HG03439 (cell line): Measurements from ENCODE around the gene SPI1.
"Not testable (repeated sequence)": the region's sequence is repeated elsewhere in the genome, so short reads cannot be mapped to it uniquely, and the experiment has no call there.

Source experiments
- ATAC-seq: cut with Tn5 transposase; IDR thresholded peaks from one replicate; pipeline ENCODE4 v1.9.1; 2021; ENCODE audit warnings: mild to moderate bottlenecking, moderate library complexity; ENCODE audit not compliant: unreplicated experiment

The SPI1 gene

DNA sequence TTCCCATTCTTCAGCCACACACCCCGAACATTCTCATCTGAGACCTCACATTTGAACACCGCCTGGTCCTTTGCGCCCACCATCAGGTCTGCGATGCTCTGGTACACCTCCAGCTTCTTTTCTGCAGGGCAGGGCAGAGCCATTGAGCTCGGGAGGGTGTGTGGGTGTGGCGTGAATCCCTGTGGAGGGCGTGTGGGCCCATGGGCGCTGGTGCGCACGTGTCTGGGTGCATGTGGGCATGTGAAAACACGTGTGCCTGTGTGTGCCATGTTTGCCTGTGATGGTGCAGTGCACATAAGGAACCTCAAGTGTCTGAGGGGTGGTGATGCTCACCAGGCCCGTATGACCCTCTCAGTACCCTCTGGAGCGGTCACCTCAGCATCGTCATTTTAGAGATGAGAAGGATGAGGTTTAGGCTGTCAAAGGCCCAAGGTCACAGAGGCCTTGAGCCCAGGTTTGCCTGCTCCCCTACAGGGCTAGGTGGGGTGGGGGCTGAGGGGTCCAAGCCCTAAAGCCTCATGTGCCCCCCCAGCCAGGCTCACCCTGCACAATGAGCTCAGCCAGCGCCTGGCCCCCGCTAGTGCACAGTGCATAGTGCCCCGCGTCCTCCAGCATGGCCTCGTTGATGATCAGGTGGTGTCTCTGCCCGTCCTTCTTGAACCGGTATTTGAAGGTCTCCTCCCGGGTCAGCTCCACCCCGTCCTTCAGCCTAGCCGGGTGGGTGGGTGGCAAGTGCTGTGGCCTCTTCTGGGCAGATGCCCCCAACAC lies 36.1 kb downstream of the SPI1 start:
- no peak for ATAC-seq

DNA sequence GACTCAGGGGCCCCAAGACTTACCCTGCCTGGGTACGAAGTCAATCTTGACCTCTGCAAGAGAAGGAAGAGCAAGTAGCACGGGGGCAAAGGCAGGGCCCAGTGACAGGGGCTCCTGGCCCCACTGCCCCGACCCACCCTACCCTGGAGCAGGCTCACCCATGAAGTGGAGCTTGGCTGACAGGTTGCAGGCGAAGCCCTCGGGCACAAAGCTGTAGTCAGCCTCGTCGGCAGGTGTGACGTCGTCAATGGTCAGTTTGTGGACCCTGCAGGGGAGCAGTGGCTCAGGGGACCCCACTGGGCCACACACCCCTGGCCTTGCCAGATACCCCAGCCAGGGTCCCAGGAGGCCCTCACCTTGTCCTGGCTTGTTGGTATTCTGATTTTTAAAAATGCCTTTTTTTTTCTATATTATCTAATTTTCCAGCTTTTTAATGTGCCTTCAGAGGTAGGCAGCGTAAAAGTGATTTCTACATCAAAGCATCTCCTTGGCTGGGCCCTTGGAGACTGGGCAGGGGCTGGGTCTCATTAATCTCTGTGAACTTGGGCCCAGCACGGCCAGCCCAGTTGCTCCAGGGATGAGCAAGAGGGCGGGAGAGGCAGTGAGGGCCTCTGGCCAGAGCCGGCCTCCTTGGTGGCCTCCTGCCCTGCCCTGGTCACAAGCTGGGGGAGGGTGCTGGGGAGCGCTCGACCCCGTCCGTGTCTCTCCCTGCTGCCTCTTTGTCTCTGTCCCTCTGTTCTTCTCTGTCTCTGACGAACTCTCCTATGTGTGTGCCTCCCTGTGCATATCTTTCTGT lies 37.2 kb downstream of the SPI1 start:
- ATAC-seq = no peak

DNA sequence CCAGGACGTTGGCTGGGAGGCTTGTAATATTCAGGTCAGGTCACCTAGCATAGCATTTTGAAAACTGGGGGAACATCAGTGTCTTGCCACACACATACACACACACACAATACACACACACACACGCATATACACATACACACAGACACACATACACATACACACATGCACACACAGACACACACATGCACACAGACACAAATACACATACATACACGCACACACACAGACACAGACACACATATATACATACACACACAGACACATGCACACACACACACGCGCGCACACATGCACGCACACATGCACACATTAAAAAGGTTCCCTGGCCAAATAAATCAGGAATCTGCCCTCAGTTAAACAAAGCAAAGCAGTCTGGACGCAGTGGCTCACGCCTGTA lies 38.3 kb downstream of the SPI1 start:
- ATAC-seq = no peak

DNA sequence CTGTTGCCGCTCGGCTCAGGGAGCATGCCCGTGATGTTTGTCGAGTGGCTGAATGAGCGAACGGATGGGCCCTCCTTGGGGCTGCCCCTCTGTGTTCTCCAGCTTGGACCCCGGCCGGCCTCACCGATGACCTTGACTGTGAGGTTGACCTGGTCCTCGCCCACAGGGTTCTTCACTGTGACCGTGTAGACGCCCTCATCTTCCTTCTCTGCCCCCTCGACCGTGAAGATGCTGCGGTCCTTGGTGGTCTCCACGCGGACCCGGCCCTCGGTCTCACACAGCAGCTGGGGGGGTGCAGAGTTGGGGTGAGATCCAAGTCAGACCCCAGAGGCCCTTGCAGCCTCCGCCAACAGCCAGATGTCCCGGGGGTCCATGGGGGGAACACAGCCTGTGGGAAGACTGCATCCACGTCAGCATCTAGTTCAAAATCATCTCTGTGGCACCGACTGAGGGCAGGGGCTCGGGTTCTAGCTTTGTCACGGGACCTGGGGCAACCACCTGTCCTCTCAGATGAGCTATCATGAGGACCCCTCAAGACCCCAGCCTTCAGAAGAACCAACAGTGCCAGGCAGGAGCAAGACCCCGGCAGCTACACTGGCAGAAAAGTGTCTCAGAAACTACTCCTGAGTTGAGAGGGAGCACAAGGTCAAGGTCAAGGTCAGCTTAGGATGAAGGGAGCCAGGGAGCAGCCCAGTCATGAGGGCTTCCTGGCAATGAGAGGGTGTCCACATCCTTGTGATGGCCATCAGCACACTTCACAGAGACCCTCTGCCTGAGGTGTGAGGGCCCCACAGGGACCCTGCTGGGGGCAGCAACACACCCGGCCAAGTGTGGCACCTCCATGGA lies 39.7 kb downstream of the SPI1 start:
- no peak for ATAC-seq

DNA sequence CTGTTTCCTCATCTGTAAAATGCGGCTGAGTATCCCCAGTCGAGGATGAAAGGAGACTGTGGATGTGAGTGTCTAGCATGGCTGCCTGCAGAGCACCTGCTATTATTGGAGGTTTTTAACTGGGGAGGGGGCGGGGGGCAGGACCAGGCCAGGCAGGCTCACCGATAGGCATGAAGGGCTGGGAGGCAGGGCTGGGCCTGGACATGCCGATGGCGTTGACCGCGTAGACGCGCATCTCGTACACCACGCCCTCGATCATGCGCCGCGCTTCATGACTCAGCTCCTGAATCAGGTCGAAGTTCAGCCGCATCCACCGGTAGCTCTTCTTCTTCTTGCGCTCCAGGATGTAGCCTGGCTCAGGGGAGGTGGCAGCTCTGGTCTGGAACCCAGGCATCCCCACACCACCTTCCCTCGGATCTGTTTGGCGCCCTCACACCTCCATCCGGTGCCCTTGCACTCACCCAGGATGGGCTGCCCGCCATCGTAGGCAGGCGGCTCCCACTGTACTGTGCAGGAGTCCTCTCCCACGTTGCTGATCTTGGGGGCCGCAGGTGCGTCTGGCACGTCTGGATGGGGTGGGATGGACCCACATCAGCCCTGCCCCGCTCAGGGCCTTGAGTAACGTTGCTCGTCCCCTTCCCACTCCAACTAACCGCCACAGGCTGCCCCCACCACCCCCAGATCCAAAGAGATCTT lies 41.0 kb downstream of the SPI1 start:
- no peak for ATAC-seq

DNA sequence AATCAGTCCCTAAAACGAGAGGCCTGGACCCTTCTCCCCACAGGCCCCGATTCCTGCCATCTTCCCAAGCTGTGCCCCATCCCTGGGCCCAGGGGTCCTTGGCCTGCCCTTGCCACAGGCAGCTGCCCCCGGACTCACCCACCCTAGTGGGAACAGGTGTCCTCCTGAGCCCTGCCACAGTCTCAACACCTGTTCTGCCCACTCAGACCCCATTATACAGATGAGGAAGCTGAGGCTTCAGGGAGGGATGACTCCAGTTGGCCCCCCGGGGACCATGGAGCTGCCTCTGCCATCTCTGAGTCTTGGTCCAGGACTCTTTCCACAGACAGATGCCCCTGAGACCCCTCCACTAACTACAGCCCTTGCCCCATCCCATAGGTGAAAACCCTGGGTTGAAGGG lies 41.8 kb downstream of the SPI1 start:
- no peak for ATAC-seq

DNA sequence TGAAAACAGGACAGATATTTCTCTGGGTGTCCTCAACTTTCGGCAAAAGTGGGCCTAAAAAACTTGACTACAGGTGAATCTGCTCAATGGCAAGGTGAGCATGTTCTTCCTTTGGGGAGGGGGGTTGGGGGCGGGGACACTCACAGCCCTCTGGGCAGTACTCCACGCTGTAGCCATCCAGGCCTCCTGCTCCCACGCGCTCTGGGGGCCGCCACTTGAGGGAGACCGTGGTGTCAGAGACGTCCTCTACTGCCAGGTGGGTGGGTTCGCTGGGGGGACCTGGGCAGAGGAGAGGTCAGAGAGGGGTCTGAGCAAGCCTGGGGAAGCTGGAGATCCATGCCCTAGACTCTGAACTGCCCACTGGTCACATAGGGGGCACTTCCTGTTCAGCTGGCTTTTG lies 42.6 kb downstream of the SPI1 start:
- ATAC-seq = no peak

DNA sequence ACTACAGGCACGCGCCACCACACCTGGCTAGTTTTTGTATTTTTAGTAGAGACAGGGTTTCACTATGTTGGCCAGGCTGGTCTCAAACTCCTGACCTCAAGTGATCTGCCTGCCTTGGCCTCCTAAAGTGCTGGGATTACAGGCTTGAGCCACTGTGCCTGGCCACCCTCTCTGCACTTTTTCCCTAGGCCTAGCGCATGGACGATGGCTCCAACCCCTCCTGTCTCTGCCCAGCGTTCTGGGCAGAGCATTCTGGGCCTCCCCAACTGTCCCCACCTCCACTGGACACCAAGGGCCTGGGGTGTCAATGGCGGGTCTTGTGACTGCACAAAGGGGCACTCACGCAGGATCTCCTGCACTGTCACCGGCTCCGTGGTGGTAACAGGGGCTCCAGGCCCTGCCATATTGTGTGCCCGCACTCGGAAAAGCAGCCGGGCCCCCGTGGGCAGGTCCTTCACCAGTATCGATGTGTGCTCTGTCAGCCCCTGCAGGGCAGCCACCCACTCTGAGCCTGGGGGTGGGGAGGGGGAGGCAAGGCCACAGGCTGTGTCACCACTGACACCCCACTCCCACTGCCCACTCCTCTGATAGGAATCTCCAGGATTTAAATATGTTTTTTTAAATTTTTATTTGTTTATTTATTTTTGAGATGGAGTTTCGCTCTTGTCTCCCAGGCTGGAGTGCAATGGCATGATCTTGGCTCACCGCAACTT lies 43.5 kb downstream of the SPI1 start:
- ATAC-seq = not testable (repeated sequence)

DNA sequence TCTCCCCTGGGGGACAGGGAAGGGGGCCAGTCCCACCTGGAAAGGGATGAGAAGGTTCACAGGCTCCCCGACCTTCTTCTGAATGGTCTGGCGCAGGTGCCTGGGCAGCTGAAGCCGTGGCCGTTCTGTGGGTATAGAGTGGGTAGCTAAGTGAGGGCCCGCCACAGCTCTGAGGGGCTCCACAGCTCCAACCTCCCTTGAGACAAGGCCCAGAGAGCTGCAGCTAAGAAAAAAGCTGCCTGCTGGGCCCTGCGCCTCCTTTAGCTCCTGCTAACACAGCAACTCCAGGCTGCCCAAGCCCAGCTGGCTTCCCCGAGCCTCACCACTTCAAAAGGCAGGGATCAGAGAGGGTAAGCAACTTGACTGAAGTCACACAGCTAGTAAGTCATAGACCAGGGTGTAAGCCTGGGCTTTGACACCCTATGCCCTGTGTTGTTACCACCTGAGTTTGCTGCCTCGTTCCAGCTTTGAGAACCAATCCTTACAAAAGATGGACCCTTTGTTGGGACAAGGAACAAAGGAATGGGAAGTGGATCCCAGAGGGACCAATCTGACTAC lies 44.4 kb downstream of the SPI1 start:
- no peak for ATAC-seq

DNA sequence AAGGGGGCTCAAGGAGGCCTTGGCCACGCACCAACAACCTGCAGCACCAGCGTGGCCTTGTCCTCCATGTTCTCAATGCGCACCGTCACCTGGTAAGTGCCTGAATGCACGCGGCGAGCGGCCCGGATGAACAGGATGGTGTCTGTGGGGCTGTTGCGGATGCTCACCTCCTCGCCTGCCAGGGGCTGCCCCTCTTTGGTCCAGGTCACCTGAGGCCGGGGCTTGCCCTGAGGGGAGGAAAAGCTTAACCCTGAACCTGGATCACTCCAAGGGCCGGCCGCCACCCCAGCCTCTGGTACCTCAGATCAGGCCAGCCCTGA lies 44.9 kb downstream of the SPI1 start:
- no peak for ATAC-seq

DNA sequence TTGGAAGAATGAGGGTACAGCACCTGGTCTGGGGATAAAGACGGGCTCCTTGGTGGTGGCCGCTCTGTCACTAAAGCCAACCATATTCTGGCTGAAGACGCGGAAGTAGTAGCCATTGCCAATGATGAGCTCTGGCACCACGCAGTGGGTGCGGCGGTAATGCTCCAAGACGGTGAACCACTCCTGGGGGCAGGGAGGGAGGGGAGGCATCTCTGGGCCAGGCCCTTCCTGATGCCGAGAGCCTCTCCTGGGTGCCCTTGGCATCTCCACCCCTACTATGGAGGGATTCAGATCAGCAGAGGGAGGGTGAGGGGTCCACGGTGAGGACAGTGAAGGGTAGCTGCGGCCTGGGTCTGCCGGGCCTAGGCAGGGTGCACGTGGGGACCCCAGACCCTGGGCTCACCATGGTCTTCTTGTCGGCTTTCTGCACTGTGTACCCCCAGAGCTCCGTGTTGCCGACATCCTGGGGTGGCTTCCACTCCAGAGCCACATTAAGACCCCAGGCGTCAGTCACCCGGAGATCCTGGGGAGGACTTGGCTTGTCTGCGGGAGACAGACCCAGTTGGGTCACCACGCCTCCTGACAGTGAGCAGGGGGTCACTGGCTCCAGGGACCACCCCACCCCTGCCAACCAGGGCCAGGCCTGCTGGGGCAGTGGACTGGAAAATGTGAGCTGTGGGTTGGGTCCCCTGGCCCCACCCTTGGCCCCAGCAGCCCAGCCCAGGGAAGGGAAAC lies 45.4 kb downstream of the SPI1 start:
- ATAC-seq = no peak

DNA sequence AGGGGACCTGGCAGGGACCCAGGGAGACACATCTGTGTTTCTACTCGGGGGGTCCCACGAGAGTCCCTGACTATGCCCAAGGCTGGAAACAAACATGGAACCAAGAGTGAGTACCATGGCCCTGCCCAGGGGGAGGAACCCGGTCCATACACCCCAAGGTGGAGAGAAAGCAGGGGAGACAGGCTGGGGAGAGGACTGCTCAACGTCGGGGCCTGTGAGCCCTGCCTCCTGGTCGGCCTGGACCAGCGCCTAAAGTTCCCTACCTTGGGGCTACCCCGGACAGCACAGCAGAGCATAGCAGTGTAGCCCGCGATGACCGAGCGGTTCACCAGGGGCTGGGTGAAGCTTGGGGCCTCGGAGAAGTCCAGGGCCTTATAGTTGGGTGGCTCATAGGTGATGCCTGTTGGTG lies 46.0 kb downstream of the SPI1 start:
- no peak for ATAC-seq

DNA sequence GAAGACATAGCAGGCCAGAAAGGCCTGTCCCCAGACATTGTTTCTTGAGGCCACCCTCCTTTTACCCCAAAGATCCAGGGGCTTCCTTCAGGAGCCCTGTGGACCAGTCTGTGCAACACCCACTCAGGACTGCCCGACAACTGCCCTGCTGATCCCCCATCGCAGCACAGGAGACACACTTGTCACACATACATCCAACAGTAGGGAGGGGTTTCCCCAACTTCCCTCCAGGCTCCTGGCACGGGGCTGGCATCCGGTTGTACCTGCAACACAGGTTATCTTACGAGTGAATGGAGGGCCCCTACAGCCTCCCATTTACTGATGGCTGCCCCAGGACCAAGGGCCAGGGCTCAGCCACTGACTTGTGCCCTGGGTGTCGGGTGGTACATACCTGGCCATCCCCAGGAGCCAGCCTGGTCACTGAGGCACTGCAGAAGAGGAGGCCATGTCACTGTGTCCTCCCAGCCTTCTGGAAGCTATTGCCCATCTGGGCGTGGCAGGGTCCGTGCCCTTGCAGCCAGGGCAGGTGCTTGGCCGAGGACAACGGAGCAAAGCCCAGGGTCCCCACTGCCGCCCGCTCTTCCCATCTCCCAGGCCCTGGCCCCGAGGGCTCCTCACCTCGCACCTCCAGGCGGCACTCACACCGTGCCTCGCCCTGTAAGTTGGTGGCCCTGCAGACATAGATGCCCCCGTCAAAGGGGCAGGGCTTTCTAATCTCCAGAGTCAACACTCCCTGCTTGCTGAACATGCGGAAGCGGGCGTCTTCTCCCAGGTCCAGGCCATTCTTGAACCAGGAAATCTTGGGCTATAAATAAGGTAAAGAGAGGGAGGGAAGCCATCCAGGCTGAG lies 46.7 kb downstream of the SPI1 start:
- ATAC-seq = no peak

DNA sequence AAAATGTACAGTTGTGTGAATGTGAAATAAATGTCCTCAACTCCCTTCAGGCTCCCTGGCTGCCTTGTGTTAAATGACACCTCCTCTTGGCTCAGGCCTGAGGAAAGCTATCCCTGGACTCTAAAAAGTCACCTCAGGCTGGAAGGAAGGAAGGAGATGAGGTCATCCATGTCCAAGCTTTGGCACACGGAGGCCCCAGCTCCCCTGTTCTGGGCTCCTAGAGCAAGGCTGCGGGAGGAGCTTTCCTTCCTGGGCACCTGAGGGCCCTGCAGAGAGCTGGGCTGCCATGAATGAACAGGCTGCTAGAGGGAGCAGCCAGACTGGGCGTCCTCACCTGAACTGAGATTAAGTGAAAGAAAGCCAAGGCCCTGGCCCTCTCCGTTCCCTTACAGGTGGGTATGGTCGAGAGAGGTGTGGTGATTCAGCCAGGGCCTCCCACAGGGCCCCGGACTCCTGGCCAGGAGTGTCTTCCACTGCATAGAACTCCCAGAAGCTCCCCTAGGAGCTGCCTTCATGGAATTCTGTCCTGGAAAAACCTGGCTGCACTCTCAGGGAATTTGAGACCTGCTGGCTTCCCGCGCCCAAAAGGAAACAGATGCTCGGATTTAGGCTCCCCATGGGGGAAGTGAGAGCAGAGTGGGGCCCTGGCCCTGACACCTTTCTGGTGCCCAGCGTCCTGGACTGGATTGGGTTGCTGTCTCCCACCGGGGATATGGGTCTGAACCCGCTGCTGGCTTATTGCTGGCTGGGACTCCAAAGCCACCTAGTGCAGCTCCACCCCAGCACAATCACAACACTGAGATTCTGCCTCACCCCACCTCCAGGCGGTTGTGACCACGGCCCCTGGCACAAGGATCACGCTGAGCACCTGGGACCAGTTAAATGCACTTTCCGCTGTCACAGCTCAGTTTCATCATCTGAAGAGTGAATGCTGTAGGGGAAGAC lies 48.1 kb downstream of the SPI1 start:
- ATAC-seq = no peak

DNA sequence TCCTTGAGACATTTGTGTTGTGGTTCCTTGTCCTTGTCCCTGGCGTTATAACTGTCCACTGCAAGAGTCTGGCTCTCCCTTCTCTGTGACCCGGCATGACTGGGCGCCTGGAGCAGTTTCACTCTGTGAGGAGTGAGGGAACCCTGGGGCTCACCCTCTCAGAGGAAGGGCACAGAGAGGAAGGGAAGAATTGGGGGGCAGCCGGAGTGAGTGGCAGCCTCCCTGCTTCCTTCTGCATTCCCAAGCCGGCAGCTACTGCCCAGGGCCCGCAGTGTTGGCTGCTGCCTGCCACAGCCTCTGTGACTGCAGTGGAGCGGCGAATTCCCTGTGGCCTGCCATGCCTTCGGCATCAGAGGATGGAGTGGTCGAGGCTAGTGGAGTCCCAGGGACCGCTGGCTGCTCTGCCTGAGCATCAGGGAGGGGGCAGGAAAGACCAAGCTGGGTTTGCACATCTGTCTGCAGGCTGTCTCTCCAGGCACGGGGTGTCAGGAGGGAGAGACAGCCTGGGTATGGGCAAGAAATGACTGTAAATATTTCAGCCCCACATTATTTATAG lies 48.8 kb downstream of the SPI1 start:
- no peak for ATAC-seq

DNA sequence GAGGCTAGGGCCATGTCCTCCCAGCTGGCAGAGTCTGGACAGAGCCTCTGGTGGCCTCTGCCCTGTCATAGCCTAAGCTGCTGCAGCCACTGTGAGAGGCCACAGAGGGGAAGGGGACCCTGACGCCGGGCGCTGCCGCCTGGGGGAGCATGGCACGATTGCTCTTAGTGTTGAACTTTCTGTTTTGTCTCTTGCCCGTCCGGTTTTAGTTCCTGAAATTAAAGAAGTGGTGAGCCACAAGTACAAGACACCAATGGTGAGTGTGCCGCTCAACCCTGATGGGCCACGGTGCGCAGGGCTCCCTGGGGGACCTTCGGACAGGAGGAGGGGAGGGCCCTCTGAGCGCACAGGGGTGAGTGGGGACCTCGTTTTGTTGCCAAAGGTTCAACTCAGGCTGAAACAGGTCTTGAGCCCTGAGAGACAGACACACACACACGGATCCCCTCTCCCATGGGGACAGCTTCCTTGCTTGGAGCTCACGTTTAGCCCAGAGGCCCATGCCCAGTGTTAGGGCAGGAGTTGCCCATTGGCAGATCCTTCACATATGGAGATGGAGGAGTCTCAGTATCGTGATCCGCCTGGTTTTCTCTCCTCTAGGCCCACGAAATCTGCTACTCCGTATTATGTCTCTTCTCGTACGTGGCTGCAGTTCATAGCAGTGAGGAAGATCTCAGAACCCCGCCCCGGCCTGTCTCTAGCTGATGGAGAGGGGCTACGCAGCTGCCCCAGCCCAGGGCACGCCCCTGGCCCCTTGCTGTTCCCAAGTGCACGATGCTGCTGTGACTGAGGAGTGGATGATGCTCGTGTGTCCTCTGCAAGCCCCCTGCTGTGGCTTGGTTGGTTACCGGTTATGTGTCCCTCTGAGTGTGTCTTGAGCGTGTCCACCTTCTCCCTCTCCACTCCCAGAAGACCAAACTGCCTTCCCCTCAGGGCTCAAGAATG lies 49.6 kb downstream of the SPI1 start:
- ATAC-seq = peak; percentile 50
